ENCODE measurements around the gene ENOX1.

ENOX1 gene

DNA sequence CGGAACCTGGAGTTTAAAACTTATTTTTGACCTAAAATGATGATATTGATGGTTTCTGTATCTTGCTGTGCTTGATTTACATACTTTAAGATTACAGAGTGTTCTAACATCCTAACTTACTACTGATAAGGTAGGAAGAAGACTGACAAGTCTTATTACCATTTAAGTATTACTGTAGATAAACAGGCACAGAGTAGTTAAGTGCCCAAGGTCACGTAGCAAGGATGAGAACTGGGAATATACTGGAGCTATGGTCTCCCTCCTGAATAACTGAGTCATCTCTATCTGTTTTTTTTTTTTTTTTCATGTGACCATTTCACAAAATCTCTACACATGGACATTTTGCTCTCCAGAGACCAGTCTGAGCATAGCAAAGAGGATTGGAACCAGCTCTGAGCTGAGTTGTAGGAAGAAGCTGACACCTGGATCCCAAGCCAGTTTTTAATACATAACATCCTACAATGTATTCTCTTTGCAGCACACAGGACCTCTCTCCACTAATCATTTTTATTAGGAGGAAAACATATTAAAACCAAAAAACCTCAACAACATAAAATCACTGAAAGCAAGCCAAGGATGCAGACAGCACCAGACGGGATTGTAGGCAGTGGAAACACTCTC is 589.9 kb downstream of the ENOX1 start:
- Histone ChIP-seq H2AK5ac (ENCODE audit: low read length, severe bottlenecking) (no peak overlapping the region), H2BK15ac (ENCODE audit: low read depth, poor library complexity, severe bottlenecking) (no peak overlapping the region)
- WGBS, result 92% methylated on average over 1 of the region's 3 CpGs

DNA sequence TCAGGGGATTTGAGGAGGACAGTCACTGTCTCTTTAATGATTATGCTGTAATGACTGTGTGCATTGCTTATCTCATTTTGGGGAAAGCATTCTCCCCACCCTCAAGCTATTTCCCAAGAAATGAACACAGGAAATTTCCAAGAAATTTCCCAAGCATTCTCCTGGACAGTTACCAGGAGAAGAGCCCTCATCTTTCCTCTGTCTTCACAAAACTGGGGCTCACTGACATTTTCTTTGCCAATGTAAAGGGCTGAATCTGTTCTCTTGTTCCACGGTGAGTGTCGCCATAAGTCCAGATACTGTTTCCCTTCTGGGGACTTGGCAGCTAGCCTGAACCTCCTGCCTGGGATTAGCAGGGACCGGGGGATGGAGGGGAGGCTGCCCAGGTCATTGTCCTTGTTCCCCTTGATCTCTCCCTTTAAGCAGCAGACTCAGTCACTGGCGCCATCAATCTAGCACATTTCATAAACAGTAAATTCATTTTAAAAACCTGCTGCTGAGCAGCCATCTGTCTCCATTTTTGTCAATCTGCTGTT is 590.6 kb downstream of the ENOX1 start:
- no peak overlapping the region for H3K23ac ChIP-seq (ENCODE audit: low read length in 2 of 2)
- H4K8ac ChIP-seq (ENCODE audit: low read length), result no peak overlapping the region
- 94% methylated on average over 4 of the region's 4 CpGs for WGBS
- H3K4ac ChIP-seq (ENCODE audit: low read depth in 1 of 2, low read length in 2 of 2), result no peak overlapping the region
- no peak overlapping the region for H2BK5ac ChIP-seq (ENCODE audit: low read depth, low read length, poor library complexity, severe bottlenecking)
- H3K79me1 ChIP-seq (replicated peaks; ENCODE audit: low read length, poor library complexity, severe bottlenecking), result no peaks in the 10 kb centered on the region
- no peak overlapping the region for H3K18ac ChIP-seq (ENCODE audit: low read depth in 1 of 2, low read length in 2 of 2)
- H2BK120ac ChIP-seq (ENCODE audit: low read depth, low read length), result no peak overlapping the region
- no peak overlapping the region for H3K4me2 ChIP-seq (ENCODE audit: low read length, poor library complexity, severe bottlenecking)
- H3K27ac ChIP-seq (ENCODE audit: low read length, poor library complexity, severe bottlenecking), result no peak overlapping the region
- no peak overlapping the region for H2BK12ac ChIP-seq (ENCODE audit: low read length in 2 of 2)
- H2AFZ ChIP-seq (ENCODE audit: low read depth, low read length), result no peak overlapping the region
- no peak overlapping the region for H2AK5ac ChIP-seq (ENCODE audit: low read length, severe bottlenecking)
- H3K4me1 ChIP-seq (ENCODE audit: control insufficient read depth, insufficient read depth, low read depth, low read length), result no peaks in the 10 kb centered on the region
- peak overlapping the region in 1 of 2 experiments; percentile 38 for H3K4me3 ChIP-seq (ENCODE audit: insufficient read depth in 1 of 2, low read depth in 1 of 2, low read length in 2 of 2)
- no peaks in the 10 kb centered on the region for H3K27me3 ChIP-seq (ENCODE audit: control insufficient read depth in 1 of 2, insufficient read depth in 1 of 2, low read length in 2 of 2)
- peak overlapping the region; percentile 50 for H3K9ac ChIP-seq (ENCODE audit: low read length)
- peak; percentile 8 for DNase-seq
- peak overlapping the region in 1 of 2 experiments; percentile 29 for H3K14ac ChIP-seq (ENCODE audit: low read length in 2 of 2)
- H2BK15ac ChIP-seq (ENCODE audit: low read depth, poor library complexity, severe bottlenecking), result no peak overlapping the region
- H3K9me3 ChIP-seq (ENCODE audit: control insufficient read depth, low read length), result no peaks in the 10 kb centered on the region
- H3K36me3 ChIP-seq (ENCODE audit: control insufficient read depth in 1 of 2, insufficient read depth in 2 of 2, low read depth in 1 of 2, low read length in 2 of 2), result no peaks in the 10 kb centered on the region
- no peak overlapping the region for H4K91ac ChIP-seq (ENCODE audit: low read length)

More for the DNA sequence above, 589.9 kb downstream of the ENOX1 start:
- H2BK120ac ChIP-seq (ENCODE audit: low read depth, low read length), result no peak overlapping the region
- no peak overlapping the region for H2AFZ ChIP-seq (ENCODE audit: low read depth, low read length)
- H3K4me1 ChIP-seq (ENCODE audit: control insufficient read depth, insufficient read depth, low read depth, low read length), result no peaks in the 10 kb centered on the region
- H2BK12ac ChIP-seq (ENCODE audit: low read length in 2 of 2), result no peak overlapping the region
- no peak overlapping the region for H3K4ac ChIP-seq (ENCODE audit: low read depth in 1 of 2, low read length in 2 of 2)
- no peak overlapping the region for H3K18ac ChIP-seq (ENCODE audit: low read depth in 1 of 2, low read length in 2 of 2)
- peaks cover 3% of the 10 kb centered on the region for H3K9me3 ChIP-seq (ENCODE audit: control insufficient read depth, low read length)
- peak; percentile 11 for DNase-seq
- no peak overlapping the region for H3K4me2 ChIP-seq (ENCODE audit: low read length, poor library complexity, severe bottlenecking)
- no peaks in the 10 kb centered on the region for H3K79me1 ChIP-seq (replicated peaks; ENCODE audit: low read length, poor library complexity, severe bottlenecking)
- H3K4me3 ChIP-seq (ENCODE audit: insufficient read depth in 1 of 2, low read depth in 1 of 2, low read length in 2 of 2), result peak overlapping the region in 1 of 2 experiments; percentile 38
- no peaks in the 10 kb centered on the region for H3K36me3 ChIP-seq (ENCODE audit: control insufficient read depth in 1 of 2, insufficient read depth in 2 of 2, low read depth in 1 of 2, low read length in 2 of 2)
- peak overlapping the region; percentile 50 for H3K9ac ChIP-seq (ENCODE audit: low read length)
- H3K27me3 ChIP-seq (ENCODE audit: control insufficient read depth in 1 of 2, insufficient read depth in 1 of 2, low read length in 2 of 2), result no peaks in the 10 kb centered on the region
- H3K27ac ChIP-seq (ENCODE audit: low read length, poor library complexity, severe bottlenecking), result no peak overlapping the region
- H4K91ac ChIP-seq (ENCODE audit: low read length), result no peak overlapping the region
- no peak overlapping the region for H3K14ac ChIP-seq (ENCODE audit: low read length in 2 of 2)
- H3K23ac ChIP-seq (ENCODE audit: low read length in 2 of 2), result no peak overlapping the region
- no peak overlapping the region for H4K8ac ChIP-seq (ENCODE audit: low read length)
- no peak overlapping the region for H2BK5ac ChIP-seq (ENCODE audit: low read depth, low read length, poor library complexity, severe bottlenecking)

DNA sequence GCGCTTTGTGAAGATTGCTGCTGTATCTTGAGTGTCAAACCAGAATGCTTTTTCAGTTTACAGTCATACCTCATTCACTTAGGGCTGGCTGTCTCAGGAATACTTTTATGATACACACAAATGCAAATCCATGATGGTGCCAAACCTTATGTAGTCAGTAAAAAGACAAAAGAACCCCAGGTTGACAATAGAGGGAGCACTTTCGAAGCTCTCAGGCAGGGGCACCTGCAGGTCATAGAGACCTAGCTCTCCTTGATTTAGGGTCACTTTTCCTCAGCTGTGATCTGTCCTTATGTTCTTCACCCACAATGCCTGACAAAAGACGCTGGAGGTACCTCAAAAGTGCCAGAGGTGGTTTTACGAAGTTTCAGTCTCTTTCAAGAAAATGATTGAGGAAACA is 591.2 kb downstream of the ENOX1 start:
- no peak overlapping the region for H4K91ac ChIP-seq (ENCODE audit: low read length)
- H2AK5ac ChIP-seq (ENCODE audit: low read length, severe bottlenecking), result no peak overlapping the region
- no peaks in the 10 kb centered on the region for H3K9me3 ChIP-seq (ENCODE audit: control insufficient read depth, low read length)
- no peaks in the 10 kb centered on the region for H3K36me3 ChIP-seq (ENCODE audit: control insufficient read depth in 1 of 2, insufficient read depth in 2 of 2, low read depth in 1 of 2, low read length in 2 of 2)
- H3K4me3 ChIP-seq (ENCODE audit: insufficient read depth in 1 of 2, low read depth in 1 of 2, low read length in 2 of 2), result no peak overlapping the region
- no peak overlapping the region for H2BK15ac ChIP-seq (ENCODE audit: low read depth, poor library complexity, severe bottlenecking)
- no peak overlapping the region for H3K4ac ChIP-seq (ENCODE audit: low read depth in 1 of 2, low read length in 2 of 2)
- H3K23ac ChIP-seq (ENCODE audit: low read length in 2 of 2), result no peak overlapping the region
- H3K9ac ChIP-seq (ENCODE audit: low read length), result peak overlapping the region; percentile 50
- no peaks in the 10 kb centered on the region for H3K4me1 ChIP-seq (ENCODE audit: control insufficient read depth, insufficient read depth, low read depth, low read length)
- H3K27me3 ChIP-seq (ENCODE audit: control insufficient read depth in 1 of 2, insufficient read depth in 1 of 2, low read length in 2 of 2), result no peaks in the 10 kb centered on the region
- H2BK12ac ChIP-seq (ENCODE audit: low read length in 2 of 2), result peak overlapping the region in 1 of 2 experiments; percentile 72
- no peak overlapping the region for H3K27ac ChIP-seq (ENCODE audit: low read length, poor library complexity, severe bottlenecking)
- no peak overlapping the region for H4K8ac ChIP-seq (ENCODE audit: low read length)
- no peak overlapping the region for H2AFZ ChIP-seq (ENCODE audit: low read depth, low read length)
- H3K18ac ChIP-seq (ENCODE audit: low read depth in 1 of 2, low read length in 2 of 2), result no peak overlapping the region
- no peaks in the 10 kb centered on the region for H3K79me1 ChIP-seq (replicated peaks; ENCODE audit: low read length, poor library complexity, severe bottlenecking)
- no peak overlapping the region for H3K14ac ChIP-seq (ENCODE audit: low read length in 2 of 2)
- DNase-seq, result no peak
- no peak overlapping the region for H3K4me2 ChIP-seq (ENCODE audit: low read length, poor library complexity, severe bottlenecking)
- no peak overlapping the region for H2BK120ac ChIP-seq (ENCODE audit: low read depth, low read length)
- H2BK5ac ChIP-seq (ENCODE audit: low read depth, low read length, poor library complexity, severe bottlenecking), result no peak overlapping the region
- 87% methylated on average over 4 of the region's 4 CpGs for WGBS

DNA sequence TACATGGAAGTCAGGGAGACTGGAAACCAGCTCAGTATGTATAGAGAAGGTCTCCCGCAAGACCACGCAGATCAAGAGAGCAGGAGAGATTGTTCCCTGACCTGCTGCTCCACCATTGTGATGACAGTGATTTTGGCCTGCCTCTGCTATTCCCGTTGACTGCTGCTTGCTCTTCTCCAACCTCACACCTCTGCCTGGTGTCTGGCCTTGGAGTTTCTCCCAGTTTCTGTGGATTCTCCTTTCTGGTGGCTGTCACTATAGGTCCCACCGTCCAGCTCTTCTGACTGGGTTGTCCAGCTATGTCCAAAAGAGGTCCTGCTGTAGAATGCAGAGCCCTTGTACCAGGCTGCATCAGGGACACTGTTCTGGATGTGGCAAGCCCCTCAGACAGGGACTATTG is 591.7 kb downstream of the ENOX1 start:
- no peaks in the 10 kb centered on the region for H3K36me3 ChIP-seq (ENCODE audit: control insufficient read depth in 1 of 2, insufficient read depth in 2 of 2, low read depth in 1 of 2, low read length in 2 of 2)
- WGBS, result 95% methylated on average over 4 of the region's 4 CpGs

More for the DNA sequence above, 591.7 kb downstream of the ENOX1 start:
- no peak overlapping the region for H3K23ac ChIP-seq (ENCODE audit: low read length in 2 of 2)
- no peak for DNase-seq
- H3K4ac ChIP-seq (ENCODE audit: low read depth in 1 of 2, low read length in 2 of 2), result no peak overlapping the region
- no peak overlapping the region for H3K14ac ChIP-seq (ENCODE audit: low read length in 2 of 2)
- no peaks in the 10 kb centered on the region for H3K4me1 ChIP-seq (ENCODE audit: control insufficient read depth, insufficient read depth, low read depth, low read length)
- H2BK120ac ChIP-seq (ENCODE audit: low read depth, low read length), result no peak overlapping the region
- H3K79me1 ChIP-seq (replicated peaks; ENCODE audit: low read length, poor library complexity, severe bottlenecking), result no peaks in the 10 kb centered on the region
- no peak overlapping the region for H3K9ac ChIP-seq (ENCODE audit: low read length)
- H3K4me3 ChIP-seq (ENCODE audit: insufficient read depth in 1 of 2, low read depth in 1 of 2, low read length in 2 of 2), result no peak overlapping the region
- no peaks in the 10 kb centered on the region for H3K9me3 ChIP-seq (ENCODE audit: control insufficient read depth, low read length)
- no peak overlapping the region for H3K18ac ChIP-seq (ENCODE audit: low read depth in 1 of 2, low read length in 2 of 2)
- H2AK5ac ChIP-seq (ENCODE audit: low read length, severe bottlenecking), result no peak overlapping the region
- no peak overlapping the region for H2AFZ ChIP-seq (ENCODE audit: low read depth, low read length)
- no peak overlapping the region for H3K27ac ChIP-seq (ENCODE audit: low read length, poor library complexity, severe bottlenecking)
- H2BK15ac ChIP-seq (ENCODE audit: low read depth, poor library complexity, severe bottlenecking), result no peak overlapping the region
- H2BK5ac ChIP-seq (ENCODE audit: low read depth, low read length, poor library complexity, severe bottlenecking), result no peak overlapping the region
- no peaks in the 10 kb centered on the region for H3K27me3 ChIP-seq (ENCODE audit: control insufficient read depth in 1 of 2, insufficient read depth in 1 of 2, low read length in 2 of 2)
- no peak overlapping the region for H4K91ac ChIP-seq (ENCODE audit: low read length)
- H2BK12ac ChIP-seq (ENCODE audit: low read length in 2 of 2), result peak overlapping the region in 1 of 2 experiments; percentile 72
- H3K4me2 ChIP-seq (ENCODE audit: low read length, poor library complexity, severe bottlenecking), result no peak overlapping the region
- no peak overlapping the region for H4K8ac ChIP-seq (ENCODE audit: low read length)

Data from mesenchymal stem cell (in vitro differentiated cells and primary cell).